Measurements from ENCODE around the gene SLX4IP. TPM values are rescaled to one million over a fixed set of nuclear protein-coding genes. Genes with fewer than 3 reads are reported as not detected.

The SLX4IP gene
- total and polyA plus RNA-seq, 8 donors, result 1.00 to 4.6 (median 2.6) TPM

DNA sequence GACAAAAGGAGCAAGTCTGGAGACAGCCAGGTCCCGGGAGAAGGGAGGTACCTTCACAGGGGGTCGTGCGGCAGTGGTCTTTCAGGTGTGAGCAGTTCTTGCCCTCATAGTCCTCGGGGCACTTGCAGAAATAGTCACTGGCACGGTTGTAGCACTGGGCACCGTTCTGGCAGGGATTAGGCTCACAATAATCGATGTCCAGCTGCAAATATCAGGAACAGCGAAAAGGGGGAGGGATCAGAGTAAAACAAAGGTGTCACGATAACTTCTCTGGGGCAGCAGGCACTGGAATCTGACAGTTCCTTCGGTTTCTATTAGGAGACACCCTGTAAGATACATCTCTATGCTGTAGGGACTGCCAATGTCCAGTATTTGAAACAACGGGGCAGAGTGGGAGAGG is 212.8 kb downstream of the SLX4IP start:
- peak overlapping the region in 2 of 5 donors; percentile 25 to 28 for H3K27ac ChIP-seq
- 84 to 89% (median 87%) methylated on average over 11 of the region's 11 CpGs for whole genome bisulfite sequencing, 5 donors
- H3K9me3 ChIP-seq, result no peaks in the 10 kb centered on the region
- intact Hi-C loops (cut with DNase I; ENCODE audit: low total_unique reads), result no loop called here
- peaks cover 12 to 48% (median 27%) of the 10 kb centered on the region in 4 donors for H3K4me1 ChIP-seq
- TF ChIP-seq POLR2AphosphoS5 (IDR thresholded peaks at IDR 0.05), result no peak
- TF ChIP-seq EP300 (IDR thresholded peaks at IDR 0.05), result no peak
- no peak for TF ChIP-seq POLR2A (IDR thresholded peaks at IDR 0.05)
- TF ChIP-seq, protein P1, sequence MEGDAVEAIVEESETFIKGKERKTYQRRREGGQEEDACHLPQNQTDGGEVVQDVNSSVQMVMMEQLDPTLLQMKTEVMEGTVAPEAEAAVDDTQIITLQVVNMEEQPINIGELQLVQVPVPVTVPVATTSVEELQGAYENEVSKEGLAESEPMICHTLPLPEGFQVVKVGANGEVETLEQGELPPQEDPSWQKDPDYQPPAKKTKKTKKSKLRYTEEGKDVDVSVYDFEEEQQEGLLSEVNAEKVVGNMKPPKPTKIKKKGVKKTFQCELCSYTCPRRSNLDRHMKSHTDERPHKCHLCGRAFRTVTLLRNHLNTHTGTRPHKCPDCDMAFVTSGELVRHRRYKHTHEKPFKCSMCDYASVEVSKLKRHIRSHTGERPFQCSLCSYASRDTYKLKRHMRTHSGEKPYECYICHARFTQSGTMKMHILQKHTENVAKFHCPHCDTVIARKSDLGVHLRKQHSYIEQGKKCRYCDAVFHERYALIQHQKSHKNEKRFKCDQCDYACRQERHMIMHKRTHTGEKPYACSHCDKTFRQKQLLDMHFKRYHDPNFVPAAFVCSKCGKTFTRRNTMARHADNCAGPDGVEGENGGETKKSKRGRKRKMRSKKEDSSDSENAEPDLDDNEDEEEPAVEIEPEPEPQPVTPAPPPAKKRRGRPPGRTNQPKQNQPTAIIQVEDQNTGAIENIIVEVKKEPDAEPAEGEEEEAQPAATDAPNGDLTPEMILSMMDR (IDR thresholded peaks at IDR 0.05), result no peak
- peaks cover 88 to 100% (median 98%) of the 10 kb centered on the region in 4 donors for H3K36me3 ChIP-seq
- no peak overlapping the region for H3K4me3 ChIP-seq
- DNase-seq, result no peak
- H3K27me3 ChIP-seq, result no peaks in the 10 kb centered on the region

DNA sequence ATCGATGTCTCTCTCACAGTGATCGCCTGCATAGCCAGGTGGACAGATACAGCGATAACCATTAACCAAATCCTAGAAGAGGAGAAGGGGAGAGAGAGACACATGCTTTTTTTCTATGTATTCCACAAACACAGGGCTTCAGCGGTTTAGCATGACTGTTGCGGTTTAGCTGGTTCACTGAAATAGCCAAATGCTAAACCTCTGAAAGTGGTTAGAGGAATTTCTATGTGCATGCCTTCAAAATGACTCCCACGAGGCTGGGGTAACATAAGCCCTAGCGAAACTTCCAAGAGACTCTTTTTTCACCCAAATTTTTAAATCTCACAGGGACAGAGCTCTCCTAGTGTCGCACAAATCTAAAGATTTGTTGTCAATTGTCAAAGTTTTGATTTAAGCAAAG is 213.5 kb downstream of the SLX4IP start:
- WGBS, 5 donors, result 79 to 88% (median 85%) methylated on average over 8 of the region's 8 CpGs
- DNase-seq, result no peak
- Histone ChIP-seq H3K27me3 (no peaks in the 10 kb centered on the region), H3K36me3 (peaks cover 80 to 98% (median 91%) of the 10 kb centered on the region in 4 donors), H3K27ac (peak overlapping the region in 2 of 5 donors; percentile 16 to 25), H3K4me3 (no peak overlapping the region), H3K9me3 (no peaks in the 10 kb centered on the region), H3K4me1 (peaks cover 12 to 49% (median 25%) of the 10 kb centered on the region in 4 donors)
- TF ChIP-seq, protein P1 (IDR thresholded peaks at IDR 0.05), result no peak
- TF ChIP-seq POLR2AphosphoS5 (IDR thresholded peaks at IDR 0.05) (no peak), POLR2A (IDR thresholded peaks at IDR 0.05) (no peak), EP300 (IDR thresholded peaks at IDR 0.05) (no peak)
- intact Hi-C loops (cut with DNase I; ENCODE audit: low total_unique reads), result no loop called here

GRCh38 chr20:10649080-10649796 is 214.1 kb downstream of the SLX4IP start:
- intact Hi-C loops (cut with DNase I; ENCODE audit: low total_unique reads), result no loop called here
- Histone ChIP-seq H3K4me1 (peaks cover 17 to 52% (median 29%) of the 10 kb centered on the region in 4 donors), H3K27ac (peak overlapping the region in 3 of 5 donors; percentile 6 to 38 (median 16)), H3K27me3 (no peaks in the 10 kb centered on the region), H3K9me3 (no peaks in the 10 kb centered on the region), H3K36me3 (peaks cover 74 to 98% (median 85%) of the 10 kb centered on the region in 4 donors), H3K4me3 (no peak overlapping the region)
- TF ChIP-seq POLR2AphosphoS5 (IDR thresholded peaks at IDR 0.05) (no peak), EP300 (IDR thresholded peaks at IDR 0.05) (no peak), POLR2A (IDR thresholded peaks at IDR 0.05) (no peak)
- TF ChIP-seq, protein P1 (IDR thresholded peaks at IDR 0.05), result no peak
- 55 to 74% (median 63%) methylated on average over 8 of the region's 8 CpGs for WGBS, 5 donors
- no peak for DNase-seq

- H3K27me3 ChIP-seq, result no peaks in the 10 kb centered on the region
- WGBS, 5 donors, result 52 to 76% (median 62%) methylated on average over 3 of the region's 3 CpGs
- intact Hi-C loops (cut with DNase I; ENCODE audit: low total_unique reads), result no loop called here
Observed at GRCh38 chr20:10649797-10650160, 214.7 kb downstream of the SLX4IP start.

More at GRCh38 chr20:10649797-10650160, 214.7 kb downstream of the SLX4IP start:
- no peaks in the 10 kb centered on the region for H3K9me3 ChIP-seq
- no peak for DNase-seq
- H3K27ac ChIP-seq, result peak overlapping the region in 3 of 5 donors; percentile 6 to 38 (median 16)
- no peak overlapping the region for H3K4me3 ChIP-seq
- no peak for TF ChIP-seq EP300 (IDR thresholded peaks at IDR 0.05)
- no peak for TF ChIP-seq POLR2A (IDR thresholded peaks at IDR 0.05)
- no peak for TF ChIP-seq POLR2AphosphoS5 (IDR thresholded peaks at IDR 0.05)
- TF ChIP-seq, protein P1 (IDR thresholded peaks at IDR 0.05), result no peak
- peaks cover 69 to 95% (median 82%) of the 10 kb centered on the region in 4 donors for H3K36me3 ChIP-seq
- H3K4me1 ChIP-seq, result peaks cover 21 to 52% (median 32%) of the 10 kb centered on the region in 4 donors
